Measurements from ENCODE around the gene TMEM176A.

The TMEM176A gene

DNA sequence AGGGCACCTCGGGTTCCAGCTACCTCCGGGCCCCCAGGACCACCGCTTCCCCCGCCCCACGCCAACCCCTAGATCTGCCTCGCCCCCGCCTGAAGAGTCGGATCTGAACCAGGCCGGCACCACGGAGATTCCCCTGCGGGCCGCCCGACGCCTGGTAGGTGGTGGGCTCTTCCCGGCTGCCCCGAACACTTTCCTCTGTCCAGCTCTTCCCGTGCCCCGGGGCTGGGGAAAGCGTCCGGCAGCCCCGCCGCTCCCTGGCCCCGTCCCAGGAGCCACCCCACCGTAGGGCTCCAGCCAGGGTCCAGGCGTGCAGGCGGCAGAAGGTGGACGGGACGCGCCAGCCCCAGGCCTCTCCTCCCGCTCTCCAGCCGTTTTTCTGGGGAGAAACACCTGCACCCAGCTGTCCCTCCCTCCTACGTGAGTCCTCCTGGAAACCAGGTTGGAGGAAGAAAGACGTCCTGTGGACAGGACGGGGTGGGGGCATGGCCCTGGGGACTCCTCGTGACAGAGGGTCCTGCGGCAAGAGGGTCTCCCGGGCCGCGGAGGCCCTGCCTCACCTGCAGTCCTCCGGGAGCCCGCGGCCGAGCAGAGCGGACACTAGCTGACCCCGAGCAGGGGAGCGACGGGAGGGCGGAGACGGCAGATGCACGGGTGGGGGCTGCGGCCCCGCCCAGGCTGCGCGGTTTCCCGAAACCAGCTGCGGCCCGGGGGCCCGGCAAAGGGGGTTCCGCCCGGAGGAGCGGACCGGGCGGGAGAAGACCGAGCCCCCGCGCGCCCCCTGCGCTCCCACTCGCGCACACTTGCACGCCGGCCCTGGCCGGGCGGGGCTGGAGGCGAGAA is 608 bp upstream of the TMEM176A start, which contains the start of gene TMEM176B:
TMEM176B (minus strand) TSS at position 624 of the 840 bp plus-strand sequence. CDS start 3,795 bp downstream, outside the sequence.
- H3K4me3 ChIP-seq (ENCODE audit: low read depth in 1 of 5, low read length in 5 of 5) = peak within 1 kb of the TSS; percentile 52 to 76 (median 73)
- H3K27ac ChIP-seq (ENCODE audit: low read depth, low read length) = no peak within 1 kb of the TSS
- peaks cover 0 to under 1% (median 0%) of the 10 kb centered on the region in 5 donors for H3K9me3 ChIP-seq (ENCODE audit: control insufficient read depth in 5 of 5, low read length in 5 of 5)
- H3K9ac ChIP-seq (ENCODE audit: low read length in 5 of 5) = peak within 1 kb of the TSS in 3 of 5 donors; percentile 66 to 71 (median 69)
- peaks cover 0 to 42% (median 10%) of the 10 kb centered on the region in 5 donors for H3K36me3 ChIP-seq (ENCODE audit: control insufficient read depth in 5 of 5, insufficient read depth in 5 of 5, low read length in 5 of 5)
- H3K27me3 ChIP-seq (ENCODE audit: control insufficient read depth in 5 of 5, insufficient read depth in 4 of 5, low read length in 5 of 5) = peaks cover 7 to 34% (median 22%) of the 10 kb centered on the region in 5 donors
- peaks cover 0 to 40% (median 20%) of the 10 kb centered on the region in 5 donors for H3K4me1 ChIP-seq (ENCODE audit: control insufficient read depth in 5 of 5, insufficient read depth in 5 of 5, low read length in 5 of 5)

DNA sequence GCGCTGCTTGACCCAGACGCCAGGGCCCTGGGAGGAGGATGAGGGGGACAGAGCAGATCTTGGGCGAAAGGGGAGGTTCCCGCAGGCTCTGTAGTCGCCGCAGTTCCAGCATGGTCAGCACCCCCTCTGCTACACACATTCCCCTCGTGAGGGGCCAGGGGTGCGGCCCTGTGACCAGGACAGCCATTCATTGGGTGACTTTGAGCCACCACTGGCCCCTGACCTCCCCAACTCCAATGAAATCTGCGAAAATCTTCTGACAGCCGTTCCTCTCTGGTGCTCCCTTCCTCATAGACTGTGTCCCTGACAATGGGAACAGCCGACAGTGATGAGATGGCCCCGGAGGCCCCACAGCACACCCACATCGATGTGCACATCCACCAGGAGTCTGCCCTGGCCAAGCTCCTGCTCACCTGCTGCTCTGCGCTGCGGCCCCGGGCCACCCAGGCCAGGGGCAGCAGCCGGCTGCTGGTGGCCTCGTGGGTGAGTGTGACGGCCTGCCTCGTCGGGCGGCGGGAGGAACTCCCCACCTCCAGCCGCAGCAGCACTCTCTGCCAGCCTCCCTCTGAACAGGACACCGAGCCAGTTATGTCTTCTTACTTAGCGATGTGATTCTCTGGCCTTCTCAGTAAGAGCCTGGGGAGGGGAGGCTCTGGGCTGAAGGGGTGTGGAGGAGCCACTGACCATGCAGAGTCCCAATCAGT is 825 bp downstream of the TMEM176A start:
- peaks cover 0 to 13% (median 10%) of the 10 kb centered on the region in 5 donors for H3K9me3 ChIP-seq (ENCODE audit: control insufficient read depth in 5 of 5, low read length in 5 of 5)
- peaks cover 7 to 32% (median 22%) of the 10 kb centered on the region in 5 donors for H3K27me3 ChIP-seq (ENCODE audit: control insufficient read depth in 5 of 5, insufficient read depth in 4 of 5, low read length in 5 of 5)
- H3K27ac ChIP-seq (ENCODE audit: low read depth, low read length) = no peak overlapping the region
- peaks cover 0 to 34% (median 20%) of the 10 kb centered on the region in 5 donors for H3K4me1 ChIP-seq (ENCODE audit: control insufficient read depth in 5 of 5, insufficient read depth in 5 of 5, low read length in 5 of 5)
- peak overlapping the region in 4 of 5 donors; percentile 61 to 76 (median 64) for H3K4me3 ChIP-seq (ENCODE audit: low read depth in 1 of 5, low read length in 5 of 5)
- peak overlapping the region in 3 of 5 donors; percentile 34 to 71 (median 41) for H3K9ac ChIP-seq (ENCODE audit: low read length in 5 of 5)
- H3K36me3 ChIP-seq (ENCODE audit: control insufficient read depth in 5 of 5, insufficient read depth in 5 of 5, low read length in 5 of 5) = peaks cover 0 to 32% (median 12%) of the 10 kb centered on the region in 5 donors

GRCh38 chr7:150801946-150802771 is 1.6 kb downstream of the TMEM176A start:
- Histone ChIP-seq H3K36me3 (ENCODE audit: control insufficient read depth in 5 of 5, insufficient read depth in 5 of 5, low read length in 5 of 5) (peaks cover 0 to 31% (median 12%) of the 10 kb centered on the region in 5 donors), H3K9ac (ENCODE audit: low read length in 5 of 5) (no peak overlapping the region), H3K4me1 (ENCODE audit: control insufficient read depth in 5 of 5, insufficient read depth in 5 of 5, low read length in 5 of 5) (peaks cover 0 to 34% (median 20%) of the 10 kb centered on the region in 5 donors), H3K4me3 (ENCODE audit: low read depth in 1 of 5, low read length in 5 of 5) (peak overlapping the region in 3 of 5 donors; percentile 61 to 76 (median 62)), H3K9me3 (ENCODE audit: control insufficient read depth in 5 of 5, low read length in 5 of 5) (peaks cover 2 to 17% (median 16%) of the 10 kb centered on the region in 5 donors), H3K27ac (ENCODE audit: low read depth, low read length) (no peak overlapping the region), H3K27me3 (ENCODE audit: control insufficient read depth in 5 of 5, insufficient read depth in 4 of 5, low read length in 5 of 5) (peaks cover 7 to 32% (median 22%) of the 10 kb centered on the region in 5 donors)

DNA sequence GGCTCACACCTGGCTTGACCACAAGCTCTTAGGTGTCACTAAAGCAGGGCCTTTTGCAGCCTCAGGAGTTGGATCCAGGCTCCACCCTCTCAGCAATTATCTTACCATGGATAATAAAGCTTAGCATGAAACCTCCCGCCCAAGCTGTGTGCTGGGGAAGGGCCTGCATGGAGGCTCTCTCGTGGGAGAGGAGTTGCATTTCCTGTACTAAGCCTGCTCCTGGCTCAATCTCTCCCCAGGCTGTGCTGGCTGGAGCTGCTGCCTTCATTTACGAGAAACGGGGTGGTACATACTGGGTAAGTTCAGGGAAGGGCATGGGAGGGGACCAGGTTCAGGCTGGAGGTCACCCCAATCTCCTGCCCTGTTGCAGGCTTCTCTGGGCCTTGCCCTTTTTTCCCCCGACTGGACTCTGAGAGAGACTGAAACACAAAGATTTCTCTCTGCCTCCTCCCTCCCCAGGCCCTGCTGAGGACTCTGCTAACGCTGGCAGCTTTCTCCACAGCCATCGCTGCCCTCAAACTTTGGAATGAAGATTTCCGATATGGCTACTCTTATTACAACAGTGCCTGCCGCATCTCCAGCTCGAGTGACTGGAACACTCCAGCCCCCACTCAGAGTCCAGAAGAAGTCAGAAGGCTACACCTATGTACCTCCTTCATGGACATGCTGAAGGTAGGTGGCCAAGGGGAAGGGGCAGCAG is 2.7 kb downstream of the TMEM176A start:
- H3K4me1 ChIP-seq (ENCODE audit: control insufficient read depth in 5 of 5, insufficient read depth in 5 of 5, low read length in 5 of 5) = peaks cover 0 to 34% (median 20%) of the 10 kb centered on the region in 5 donors
- peaks cover 7 to 32% (median 22%) of the 10 kb centered on the region in 5 donors for H3K27me3 ChIP-seq (ENCODE audit: control insufficient read depth in 5 of 5, insufficient read depth in 4 of 5, low read length in 5 of 5)
- H3K9ac ChIP-seq (ENCODE audit: low read length in 5 of 5) = no peak overlapping the region
- peaks cover 0 to 31% (median 12%) of the 10 kb centered on the region in 5 donors for H3K36me3 ChIP-seq (ENCODE audit: control insufficient read depth in 5 of 5, insufficient read depth in 5 of 5, low read length in 5 of 5)
- peaks cover 2 to 19% (median 16%) of the 10 kb centered on the region in 5 donors for H3K9me3 ChIP-seq (ENCODE audit: control insufficient read depth in 5 of 5, low read length in 5 of 5)
- no peak overlapping the region for H3K27ac ChIP-seq (ENCODE audit: low read depth, low read length)
- H3K4me3 ChIP-seq (ENCODE audit: low read depth in 1 of 5, low read length in 5 of 5) = no peak overlapping the region

- Histone ChIP-seq H3K27me3 (ENCODE audit: control insufficient read depth in 5 of 5, insufficient read depth in 4 of 5, low read length in 5 of 5) (peaks cover 7 to 28% (median 16%) of the 10 kb centered on the region in 5 donors), H3K9me3 (ENCODE audit: control insufficient read depth in 5 of 5, low read length in 5 of 5) (peaks cover 2 to 19% (median 16%) of the 10 kb centered on the region in 5 donors), H3K4me1 (ENCODE audit: control insufficient read depth in 5 of 5, insufficient read depth in 5 of 5, low read length in 5 of 5) (peaks cover 0 to 29% (median 18%) of the 10 kb centered on the region in 5 donors), H3K9ac (ENCODE audit: low read length in 5 of 5) (no peak overlapping the region), H3K27ac (ENCODE audit: low read depth, low read length) (no peak overlapping the region), H3K36me3 (ENCODE audit: control insufficient read depth in 5 of 5, insufficient read depth in 5 of 5, low read length in 5 of 5) (peaks cover 0 to 31% (median 12%) of the 10 kb centered on the region in 5 donors), H3K4me3 (ENCODE audit: low read depth in 1 of 5, low read length in 5 of 5) (no peak overlapping the region)
Observed at GRCh38 chr7:150804802-150805201, 4.2 kb downstream of the TMEM176A start.

DNA sequence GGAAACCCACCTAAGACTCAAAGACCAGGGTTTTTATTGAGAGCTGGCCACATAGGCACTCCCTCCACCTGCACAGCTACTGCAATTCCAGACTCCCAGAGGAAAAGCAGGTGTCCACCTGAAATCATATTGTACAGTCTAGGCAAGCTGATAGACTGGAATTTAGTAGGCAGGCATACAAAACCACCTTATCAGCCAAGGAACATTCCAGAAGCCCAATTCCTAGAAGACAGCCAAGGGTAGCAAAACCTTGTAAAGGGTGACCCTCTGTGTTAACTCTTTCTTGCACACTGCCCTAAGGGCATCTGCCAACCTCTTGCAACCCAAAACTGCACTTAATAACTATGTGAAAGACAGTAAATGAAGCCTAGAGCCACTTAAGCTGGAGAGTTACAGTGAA is 5.3 kb downstream of the TMEM176A start:
- Histone ChIP-seq H3K9me3 (ENCODE audit: control insufficient read depth in 5 of 5, low read length in 5 of 5) (peaks cover 2 to 19% (median 16%) of the 10 kb centered on the region in 5 donors), H3K27ac (ENCODE audit: low read depth, low read length) (no peak overlapping the region), H3K27me3 (ENCODE audit: control insufficient read depth in 5 of 5, insufficient read depth in 4 of 5, low read length in 5 of 5) (peaks cover 0 to 20% (median 12%) of the 10 kb centered on the region in 5 donors), H3K9ac (ENCODE audit: low read length in 5 of 5) (no peak overlapping the region), H3K36me3 (ENCODE audit: control insufficient read depth in 5 of 5, insufficient read depth in 5 of 5, low read length in 5 of 5) (peaks cover 0 to 31% (median 12%) of the 10 kb centered on the region in 5 donors), H3K4me1 (ENCODE audit: control insufficient read depth in 5 of 5, insufficient read depth in 5 of 5, low read length in 5 of 5) (peaks cover 0 to 19% (median 9%) of the 10 kb centered on the region in 5 donors), H3K4me3 (ENCODE audit: low read depth in 1 of 5, low read length in 5 of 5) (no peak overlapping the region)

- no peak overlapping the region for H3K4me3 ChIP-seq (ENCODE audit: low read depth in 1 of 5, low read length in 5 of 5)
- peaks cover 0 to 14% (median 7%) of the 10 kb centered on the region in 5 donors for H3K27me3 ChIP-seq (ENCODE audit: control insufficient read depth in 5 of 5, insufficient read depth in 4 of 5, low read length in 5 of 5)
- no peak overlapping the region for H3K9ac ChIP-seq (ENCODE audit: low read length in 5 of 5)
- peaks cover 2 to 19% (median 16%) of the 10 kb centered on the region in 5 donors for H3K9me3 ChIP-seq (ENCODE audit: control insufficient read depth in 5 of 5, low read length in 5 of 5)
- H3K4me1 ChIP-seq (ENCODE audit: control insufficient read depth in 5 of 5, insufficient read depth in 5 of 5, low read length in 5 of 5) = peaks cover 0 to 14% (median 4%) of the 10 kb centered on the region in 5 donors
- H3K27ac ChIP-seq (ENCODE audit: low read depth, low read length) = no peak overlapping the region
- peaks cover 0 to 31% (median 12%) of the 10 kb centered on the region in 5 donors for H3K36me3 ChIP-seq (ENCODE audit: control insufficient read depth in 5 of 5, insufficient read depth in 5 of 5, low read length in 5 of 5)
Observed at GRCh38 chr7:150806454-150806853, 5.9 kb downstream of the TMEM176A start.

DNA sequence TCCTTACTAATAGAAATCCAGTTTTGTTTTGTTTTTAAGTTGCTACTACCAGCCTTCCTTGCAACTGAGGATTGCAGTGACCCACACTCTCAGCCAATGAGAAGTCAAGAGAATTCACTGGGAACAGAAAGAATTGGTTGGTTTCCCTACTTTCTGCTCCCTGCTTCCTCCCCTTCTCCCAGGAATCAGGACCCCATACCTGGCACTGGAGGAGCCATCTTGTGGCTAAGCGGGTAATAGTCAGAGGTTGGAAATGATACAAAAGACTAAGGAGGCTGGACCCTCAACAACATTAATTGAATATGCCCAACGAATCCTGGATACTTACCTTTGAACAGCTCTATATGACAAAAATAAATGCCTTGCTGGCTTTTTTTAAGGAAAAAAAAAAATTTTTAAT is 6.3 kb downstream of the TMEM176A start:
- Histone ChIP-seq H3K27ac (ENCODE audit: low read depth, low read length) (no peak overlapping the region), H3K36me3 (ENCODE audit: control insufficient read depth in 5 of 5, insufficient read depth in 5 of 5, low read length in 5 of 5) (peaks cover 0 to 31% (median 12%) of the 10 kb centered on the region in 5 donors), H3K9me3 (ENCODE audit: control insufficient read depth in 5 of 5, low read length in 5 of 5) (peaks cover 2 to 19% (median 16%) of the 10 kb centered on the region in 5 donors), H3K27me3 (ENCODE audit: control insufficient read depth in 5 of 5, insufficient read depth in 4 of 5, low read length in 5 of 5) (peaks cover 0 to 10% (median 6%) of the 10 kb centered on the region in 5 donors), H3K4me1 (ENCODE audit: control insufficient read depth in 5 of 5, insufficient read depth in 5 of 5, low read length in 5 of 5) (peaks cover 0 to 10% (median 2%) of the 10 kb centered on the region in 5 donors), H3K9ac (ENCODE audit: low read length in 5 of 5) (no peak overlapping the region), H3K4me3 (ENCODE audit: low read depth in 1 of 5, low read length in 5 of 5) (no peak overlapping the region)

All from subcutaneous abdominal adipose tissue (tissue), 5 donors.